Stimulated activated naive B cell treated with anti-CD40 and anti-IgM and Interleukin-4, amounts not matched to agents 10 μg/mL and 1 μg/mL and 100 μg/mL, for 72 hours (primary cell): ENCODE results near the gene ZNF841.
"Not testable (repeated sequence)": the region's sequence is repeated elsewhere in the genome, so short reads cannot be mapped to it uniquely, and the experiment has no call there.

Experiments used
- ATAC-seq, 2 donors: fragments of 150-1000 bp; cut with Tn5 transposase; replicated peaks; 2 replicates each; pipeline ENCODE4 v1.10.0; 2021; ENCODE audit warnings: moderate library complexity in 1 of 2
- DNase-seq: peaks from one replicate; pipeline ENCODE4 v3.0.0; 2021
- H3K27ac Mint-ChIP-seq: one replicate; pipeline ENCODE4 v1.8.0; 2022; ENCODE audit warnings: mild to moderate bottlenecking, mixed read lengths
- H3K27me3 Mint-ChIP-seq, 2 donors: one replicate each; pipeline ENCODE4 v1.8.0; 2022; ENCODE audit warnings: mixed read lengths in 2 of 2
- H3K36me3 Mint-ChIP-seq, 2 donors: one replicate each; pipeline ENCODE4 v1.8.0; 2022; ENCODE audit warnings: mixed read lengths in 2 of 2, mild to moderate bottlenecking in 1 of 2
- H3K4me1 Mint-ChIP-seq, 2 donors: one replicate each; pipeline ENCODE4 v1.8.0; 2022; ENCODE audit warnings: mixed read lengths in 2 of 2, mild to moderate bottlenecking in 1 of 2
- H3K4me3 Mint-ChIP-seq, 2 donors: one replicate each; pipeline ENCODE4 v1.8.0; 2022; ENCODE audit warnings: mild to moderate bottlenecking in 2 of 2, mixed read lengths in 2 of 2, moderate library complexity in 1 of 2
- H3K9me3 Mint-ChIP-seq, 2 donors: one replicate each; pipeline ENCODE4 v1.8.0; 2022; ENCODE audit warnings: mixed read lengths in 2 of 2, mild to moderate bottlenecking in 1 of 2

The ZNF841 gene

GRCh38 chr19:52101866-52102562 is 6.4 kb upstream of the ZNF841 start:
- DNase-seq: no peak
- peaks cover 14% of the 10 kb centered on the region in 2 donors for H3K9me3 Mint-ChIP-seq
- H3K4me1 Mint-ChIP-seq: no peaks in the 10 kb centered on the region
- no peak for ATAC-seq
- no peak overlapping the region for H3K27ac Mint-ChIP-seq
- H3K4me3 Mint-ChIP-seq: no peak overlapping the region
- H3K27me3 Mint-ChIP-seq: peaks cover 4 to 5% of the 10 kb centered on the region in 2 donors
- peaks cover 10 to 17% of the 10 kb centered on the region in 2 donors for H3K36me3 Mint-ChIP-seq

- H3K4me1 Mint-ChIP-seq: peaks cover 4 to 5% of the 10 kb centered on the region in 2 donors
- ATAC-seq: no peak
- H3K27ac Mint-ChIP-seq: no peak overlapping the region
- H3K4me3 Mint-ChIP-seq: no peak overlapping the region
- peaks cover 16 to 25% of the 10 kb centered on the region in 2 donors for H3K36me3 Mint-ChIP-seq
- no peak for DNase-seq
- peaks cover 8 to 12% of the 10 kb centered on the region in 2 donors for H3K9me3 Mint-ChIP-seq
- peaks cover 4 to 5% of the 10 kb centered on the region in 2 donors for H3K27me3 Mint-ChIP-seq
Observed at GRCh38 chr19:52099497-52100138, 4.1 kb upstream of the ZNF841 start.

GRCh38 chr19:52096416-52096815 is 851 bp upstream of the ZNF841 start:
- ATAC-seq, H3K27ac Mint-ChIP-seq, H3K27me3 Mint-ChIP-seq, DNase-seq: not testable (repeated sequence)
- Mint-ChIP-seq H3K9me3 (peaks cover 16 to 20% of the 10 kb centered on the region in 2 donors), H3K4me3 (peak overlapping the region in 1 of 2 donors; percentile 31), H3K36me3 (peaks cover 45 to 56% of the 10 kb centered on the region in 2 donors), H3K4me1 (peaks cover 14 to 28% of the 10 kb centered on the region in 2 donors)

GRCh38 chr19:52094526-52095130 is 937 bp downstream of the ZNF841 start:
- no peak for DNase-seq
- Mint-ChIP-seq H3K4me1 (peaks cover 19 to 28% of the 10 kb centered on the region in 2 donors), H3K9me3 (peaks cover 19 to 24% of the 10 kb centered on the region in 2 donors)

GRCh38 chr19:52086481-52086880 is 9.1 kb downstream of the ZNF841 start:
- Mint-ChIP-seq H3K27ac (no peak overlapping the region), H3K4me1 (peaks cover 0 to 8% of the 10 kb centered on the region in 2 donors), H3K4me3 (no peak overlapping the region), H3K9me3 (peaks cover 19 to 43% of the 10 kb centered on the region in 2 donors), H3K27me3 (no peaks in the 10 kb centered on the region), H3K36me3 (peaks cover 85 to 97% of the 10 kb centered on the region in 2 donors)
- no peak for DNase-seq
- no peak for ATAC-seq

More at GRCh38 chr19:52094526-52095130, 937 bp downstream of the ZNF841 start:
- ATAC-seq: peak in 1 of 2 donors; percentile 6
- Mint-ChIP-seq H3K27ac (peak overlapping the region; percentile 98), H3K4me3 (peak overlapping the region; percentile 95 to 98), H3K27me3 (no peaks in the 10 kb centered on the region), H3K36me3 (peaks cover 63 to 70% of the 10 kb centered on the region in 2 donors)

GRCh38 chr19:52070496-52070895 is 25.1 kb downstream of the ZNF841 start:
- H3K4me1 Mint-ChIP-seq: no peaks in the 10 kb centered on the region
- H3K36me3 Mint-ChIP-seq: peaks cover 88 to 95% of the 10 kb centered on the region in 2 donors
- no peak overlapping the region for H3K27ac Mint-ChIP-seq
- H3K27me3 Mint-ChIP-seq: no peaks in the 10 kb centered on the region
- H3K9me3 Mint-ChIP-seq: peaks cover 54 to 56% of the 10 kb centered on the region in 2 donors
- ATAC-seq (no peak), DNase-seq (no peak)
- no peak overlapping the region for H3K4me3 Mint-ChIP-seq

GRCh38 chr19:52069653-52070052 is 25.9 kb downstream of the ZNF841 start:
- no peak for DNase-seq
- no peak overlapping the region for H3K27ac Mint-ChIP-seq
- no peaks in the 10 kb centered on the region for H3K27me3 Mint-ChIP-seq
- H3K4me3 Mint-ChIP-seq: no peak overlapping the region
- no peak for ATAC-seq
- H3K4me1 Mint-ChIP-seq: no peaks in the 10 kb centered on the region
- H3K36me3 Mint-ChIP-seq: peaks cover 85 to 95% of the 10 kb centered on the region in 2 donors
- H3K9me3 Mint-ChIP-seq: peaks cover 49 to 51% of the 10 kb centered on the region in 2 donors

GRCh38 chr19:52066258-52066863 is 29.2 kb downstream of the ZNF841 start:
- Mint-ChIP-seq H3K36me3 (peaks cover 77 to 89% of the 10 kb centered on the region in 2 donors), H3K27me3 (no peaks in the 10 kb centered on the region)

GRCh38 chr19:52065399-52065798 is 30.2 kb downstream of the ZNF841 start:
- peaks cover 76 to 89% of the 10 kb centered on the region in 2 donors for H3K36me3 Mint-ChIP-seq
- no peaks in the 10 kb centered on the region for H3K27me3 Mint-ChIP-seq
- H3K9me3 Mint-ChIP-seq: peaks cover 38 to 44% of the 10 kb centered on the region in 2 donors
- H3K27ac Mint-ChIP-seq: peak overlapping the region; percentile 25
- no peak for ATAC-seq
- no peaks in the 10 kb centered on the region for H3K4me1 Mint-ChIP-seq
- no peak for DNase-seq
- H3K4me3 Mint-ChIP-seq: no peak overlapping the region

More at GRCh38 chr19:52066258-52066863, 29.2 kb downstream of the ZNF841 start:
- no peak overlapping the region for H3K27ac Mint-ChIP-seq
- H3K4me3 Mint-ChIP-seq: no peak overlapping the region
- ATAC-seq (no peak), DNase-seq (no peak)
- H3K9me3 Mint-ChIP-seq: peaks cover 38 to 44% of the 10 kb centered on the region in 2 donors
- H3K4me1 Mint-ChIP-seq: no peaks in the 10 kb centered on the region

GRCh38 chr19:52056480-52056879 is 39.1 kb downstream of the ZNF841 start:
- not testable (repeated sequence) for ATAC-seq, H3K4me3 Mint-ChIP-seq, H3K4me1 Mint-ChIP-seq, DNase-seq, H3K27me3 Mint-ChIP-seq, H3K27ac Mint-ChIP-seq
- peaks cover 72 to 78% of the 10 kb centered on the region in 2 donors for H3K36me3 Mint-ChIP-seq
- H3K9me3 Mint-ChIP-seq: peaks cover 44 to 50% of the 10 kb centered on the region in 2 donors

GRCh38 chr19:52051736-52052135 is 43.8 kb downstream of the ZNF841 start:
- H3K27me3 Mint-ChIP-seq, H3K27ac Mint-ChIP-seq, ATAC-seq, DNase-seq, H3K4me3 Mint-ChIP-seq: not testable (repeated sequence)
- Mint-ChIP-seq H3K4me1 (peaks cover 11 to 21% of the 10 kb centered on the region in 2 donors), H3K36me3 (peaks cover 58 to 69% of the 10 kb centered on the region in 2 donors), H3K9me3 (peaks cover 38 to 40% of the 10 kb centered on the region in 2 donors)

- peak; percentile 89 to 92 for ATAC-seq
- H3K36me3 Mint-ChIP-seq: peaks cover 50 to 66% of the 10 kb centered on the region in 2 donors
- peaks cover 11 to 21% of the 10 kb centered on the region in 2 donors for H3K4me1 Mint-ChIP-seq
- H3K9me3 Mint-ChIP-seq: peaks cover 21 to 29% of the 10 kb centered on the region in 2 donors
- peak within 1 kb of the TSS; percentile 100 for H3K27ac Mint-ChIP-seq
- peak; percentile 85 for DNase-seq
- H3K4me3 Mint-ChIP-seq: peak within 1 kb of the TSS; percentile 95 to 96
- no peaks in the 10 kb centered on the region for H3K27me3 Mint-ChIP-seq
Observed at GRCh38 chr19:52048555-52049501, 46.7 kb downstream of the ZNF841 start, which contains the start of gene ZNF432. Gene ZNF432 (minus strand): TSS chr19:52048838. CDS start chr19:52046868, 1,970 bp downstream.

- no peak for ATAC-seq
- H3K9me3 Mint-ChIP-seq: peaks cover 27 to 42% of the 10 kb centered on the region in 2 donors
- no peaks in the 10 kb centered on the region for H3K27me3 Mint-ChIP-seq
Observed at GRCh38 chr19:52039169-52039568, 56.4 kb downstream of the ZNF841 start.

More at GRCh38 chr19:52039169-52039568, 56.4 kb downstream of the ZNF841 start:
- Mint-ChIP-seq H3K4me1 (no peaks in the 10 kb centered on the region), H3K4me3 (no peak overlapping the region), H3K27ac (no peak overlapping the region), H3K36me3 (peaks cover 77 to 93% of the 10 kb centered on the region in 2 donors)
- no peak for DNase-seq
